HG02884 (cell line): ENCODE data around the gene NT5DC1.
"Not testable (repeated sequence)": the region's sequence is repeated elsewhere in the genome, so short reads cannot be mapped to it uniquely, and the experiment has no call there.

ENCODE experiments used
- ATAC-seq: cut with Tn5 transposase; IDR thresholded peaks from one replicate; pipeline ENCODE4 v1.9.1; 2021; ENCODE audit warnings: mild to moderate bottlenecking, moderate library complexity; ENCODE audit not compliant: unreplicated experiment

The NT5DC1 gene

GRCh38 chr6:116268589-116269293 is 168.1 kb downstream of the NT5DC1 start:
- peak; percentile 85 for ATAC-seq

- no peak for ATAC-seq
Observed at GRCh38 chr6:116271149-116271708, 170.6 kb downstream of the NT5DC1 start.

GRCh38 chr6:116277124-116277523 is 176.5 kb downstream of the NT5DC1 start:
- no peak for ATAC-seq

- ATAC-seq = no peak
Observed at GRCh38 chr6:116278481-116278829, 177.8 kb downstream of the NT5DC1 start.

GRCh38 chr6:116278854-116279231 is 178.2 kb downstream of the NT5DC1 start:
- peak; percentile 1 for ATAC-seq

- ATAC-seq = peak; percentile 91
Observed at GRCh38 chr6:116279232-116280160, 178.8 kb downstream of the NT5DC1 start, which contains the start of gene TSPYL1. Gene TSPYL1, minus strand, starts transcription at chr6:116279930. Its CDS starts 100 bp downstream, at chr6:116279830.

GRCh38 chr6:116280161-116280932 is 179.7 kb downstream of the NT5DC1 start:
- no peak for ATAC-seq

GRCh38 chr6:116280933-116281316 is 180.3 kb downstream of the NT5DC1 start:
- ATAC-seq = no peak

GRCh38 chr6:116282698-116283097 is 182.0 kb downstream of the NT5DC1 start:
- no peak for ATAC-seq

GRCh38 chr6:116283191-116283590 is 182.5 kb downstream of the NT5DC1 start:
- no peak for ATAC-seq

GRCh38 chr6:116284984-116285383 is 184.3 kb downstream of the NT5DC1 start:
- not testable (repeated sequence) for ATAC-seq

- no peak for ATAC-seq
Observed at GRCh38 chr6:116286773-116287358, 186.2 kb downstream of the NT5DC1 start.

GRCh38 chr6:116287689-116288282 is 187.1 kb downstream of the NT5DC1 start:
- peak; percentile 66 for ATAC-seq

GRCh38 chr6:116289876-116290275 is 189.2 kb downstream of the NT5DC1 start:
- no peak for ATAC-seq

- ATAC-seq = no peak
Observed at GRCh38 chr6:116290799-116291198, 190.1 kb downstream of the NT5DC1 start.

GRCh38 chr6:116291701-116292396 is 191.2 kb downstream of the NT5DC1 start:
- no peak for ATAC-seq

GRCh38 chr6:116292553-116292952 is 191.9 kb downstream of the NT5DC1 start:
- no peak for ATAC-seq

GRCh38 chr6:116298273-116298672 is 197.6 kb downstream of the NT5DC1 start:
- ATAC-seq = no peak

- ATAC-seq = no peak
Observed at GRCh38 chr6:116298973-116299372, 198.3 kb downstream of the NT5DC1 start.
